H1 (cell line): Measurements from ENCODE around the gene MYCBPAP. TPM values are rescaled to one million over a fixed set of nuclear protein-coding genes. Genes with fewer than 3 reads are reported as not detected.

Experiments
- CTCF ChIA-PET: fragments of 300-600 bp; sonication (Branson Sonifier 250); formaldehyde crosslinking; loops from one replicate; lab custom pipeline; 2021; ENCODE audit not compliant: partially characterized antibody; lab: Charles Lee
- POLR2A ChIA-PET: fragments of 300-600 bp; sonication (Branson Sonifier 250); formaldehyde crosslinking; loops from one replicate; lab custom pipeline; 2021; ENCODE audit warnings: inconsistent platforms; ENCODE audit not compliant: partially characterized antibody; lab: Charles Lee
- DNase-seq, 2 experiments: peaks; one replicate each; pipeline versions ENCODE4 v3.0.0 to v3.0.0-alpha.2; 2010 to 2022; ENCODE audit warnings: low spot score in 2 of 2, low read depth in 1 of 2, mixed read lengths in 1 of 2
- FAIRE-seq: peaks from 2 replicates; lab custom pipeline; 2011; peaks lifted over from hg19 to GRCh38; lab: Jason Lieb, UNC
- H2AFZ ChIP-seq: 2 replicates; pipeline ENCODE4 v1.8.1; 2012; ENCODE audit warnings: low read length, inconsistent platforms
- H2AK5ac ChIP-seq: 2 replicates; pipeline ENCODE4 v1.6.1; 2013; ENCODE audit warnings: low read depth, low read length
- H2BK120ac ChIP-seq: replicated peaks from 2 replicates; pipeline ENCODE3; 2013; ENCODE audit warnings: low read depth, low read length, inconsistent platforms
- H2BK12ac ChIP-seq: 2 replicates; pipeline ENCODE4 v1.6.1; 2013; ENCODE audit warnings: low read depth, low read length
- H2BK15ac ChIP-seq: 2 replicates; pipeline ENCODE4 v1.6.1; 2013; ENCODE audit warnings: low read length
- H2BK20ac ChIP-seq: 2 replicates; pipeline ENCODE4 v1.6.1; 2013; ENCODE audit warnings: low read length
- H2BK5ac ChIP-seq: 2 replicates; pipeline ENCODE4 v1.6.1; 2013; ENCODE audit warnings: low read depth, low read length
- H3K14ac ChIP-seq: 2 replicates; pipeline ENCODE4 v1.6.1; 2013; ENCODE audit warnings: inconsistent platforms; ENCODE audit not compliant: insufficient read length
- H3K18ac ChIP-seq: 2 replicates; pipeline ENCODE4 v1.6.1; 2013; ENCODE audit warnings: low read length; ENCODE audit errors: extremely low read depth
- H3K23ac ChIP-seq: 2 replicates; pipeline ENCODE4 v1.6.1; 2013; ENCODE audit warnings: inconsistent platforms; ENCODE audit not compliant: insufficient read length
- H3K23me2 ChIP-seq: 2 replicates; pipeline ENCODE4 v1.6.1; 2013; ENCODE audit warnings: low read depth, low read length
- H3K27ac ChIP-seq: 2 replicates; pipeline ENCODE4 v1.6.1; 2011; ENCODE audit warnings: low read depth, low read length, inconsistent platforms
- H3K27me3 ChIP-seq, 4 experiments: replicated peaks in 1 of 4; 1 replicate in 1 of 4; 2 replicates in 3 of 4; pipeline versions ENCODE4 v1.6.1 to v1.8.1; 2011 to 2013; ENCODE audit warnings: low read length in 3 of 4, mild to moderate bottlenecking in 3 of 4, inconsistent platforms in 2 of 4, mixed read lengths in 2 of 4, moderate library complexity in 1 of 4; ENCODE audit not compliant: control insufficient read depth in 3 of 4, insufficient read depth in 3 of 4; ENCODE audit errors: extremely low read depth in 1 of 4
- H3K36me3 ChIP-seq, 4 experiments: 2 replicates each; pipeline versions ENCODE4 v1.6.1 to v1.8.1; 2011 to 2013; ENCODE audit warnings: mild to moderate bottlenecking in 4 of 4, low read length in 3 of 4, moderate library complexity in 2 of 4, control low read depth in 1 of 4, inconsistent platforms in 1 of 4; ENCODE audit not compliant: insufficient read depth in 4 of 4, control insufficient read depth in 2 of 4
- H3K4ac ChIP-seq: replicated peaks from 2 replicates; pipeline ENCODE3; 2013; ENCODE audit warnings: low read length, low read depth, mixed read lengths, inconsistent platforms; ENCODE audit not compliant: insufficient read length
- H3K4me1 ChIP-seq, 4 experiments: replicated peaks in 1 of 4; 1 replicate in 1 of 4; 2 replicates in 3 of 4; pipeline versions ENCODE4 v1.6.1 to v1.8.1; 2011 to 2013; ENCODE audit warnings: low read length in 3 of 4, inconsistent platforms in 2 of 4, mixed read lengths in 1 of 4; ENCODE audit not compliant: insufficient read depth in 4 of 4, control insufficient read depth in 3 of 4
- H3K4me2 ChIP-seq, 2 experiments: 2 replicates each; pipeline versions ENCODE4 v1.6.1 to v1.8.1; 2011 to 2013; ENCODE audit warnings: low read depth in 2 of 2, low read length in 2 of 2, control low read depth in 1 of 2, inconsistent platforms in 1 of 2, mild to moderate bottlenecking in 1 of 2; ENCODE audit not compliant: insufficient read depth in 1 of 2
- H3K4me3 ChIP-seq, 4 experiments: fragments of 200-600, 300-600 bp in 1 of 4; sonication (generic), shearing (Covaris generic), sonication (Bioruptor Twin) in 1 of 4; 2 replicates each; pipeline versions ENCODE4 v1.5.1 to v1.8.1; 2011 to 2016; ENCODE audit warnings: low read length in 4 of 4, low read depth in 3 of 4, control low read depth in 2 of 4, inconsistent platforms in 2 of 4, mild to moderate bottlenecking in 2 of 4, mixed read lengths in 1 of 4, moderate library complexity in 1 of 4; ENCODE audit not compliant: insufficient read depth in 2 of 4; ENCODE audit errors: extremely low read depth in 1 of 4
- H3K56ac ChIP-seq: replicated peaks from 2 replicates; pipeline ENCODE3; 2013; ENCODE audit warnings: low read depth, mild to moderate bottlenecking, mixed read lengths, low read length, inconsistent platforms; ENCODE audit not compliant: insufficient read length
- H3K79me1 ChIP-seq: 2 replicates; pipeline ENCODE4 v1.6.1; 2013; ENCODE audit warnings: low read depth, low read length, control low read depth
- H3K79me2 ChIP-seq, 2 experiments: 2 replicates each; pipeline versions ENCODE4 v1.6.1 to v1.8.1; 2012 to 2013; ENCODE audit warnings: low read length in 2 of 2, mild to moderate bottlenecking in 2 of 2, inconsistent platforms in 1 of 2; ENCODE audit not compliant: insufficient read depth in 2 of 2, control insufficient read depth in 1 of 2
- H3K9ac ChIP-seq, 4 experiments: replicated peaks in 1 of 4; 1 replicate in 1 of 4; 2 replicates in 3 of 4; pipeline versions ENCODE4 v1.6.1 to v1.8.1; 2011 to 2013; ENCODE audit warnings: low read depth in 3 of 4, low read length in 3 of 4, control low read depth in 2 of 4, mild to moderate bottlenecking in 2 of 4, moderate library complexity in 2 of 4, inconsistent platforms in 1 of 4; ENCODE audit errors: extremely low read depth in 1 of 4
- H3K9me3 ChIP-seq, 2 experiments: 2 replicates each; pipeline versions ENCODE4 v1.6.1 to v1.8.1; 2012 to 2013; ENCODE audit warnings: mild to moderate bottlenecking in 2 of 2, moderate library complexity in 2 of 2, control low read depth in 1 of 2, inconsistent platforms in 1 of 2, low read depth in 1 of 2, low read length in 1 of 2, mixed read lengths in 1 of 2; ENCODE audit not compliant: insufficient read depth in 2 of 2
- H4K20me1 ChIP-seq, 2 experiments: replicated peaks in 1 of 2; 2 replicates each; pipeline versions ENCODE3 to v1.8.1; 2011 to 2013; ENCODE audit warnings: inconsistent platforms in 2 of 2, low read length in 2 of 2, mild to moderate bottlenecking in 1 of 2; ENCODE audit not compliant: insufficient read depth in 2 of 2, control insufficient read depth in 1 of 2
- H4K5ac ChIP-seq: 2 replicates; pipeline ENCODE4 v1.6.1; 2013; ENCODE audit warnings: low read length, low read depth, mixed read lengths, inconsistent platforms; ENCODE audit not compliant: insufficient read length
- H4K8ac ChIP-seq: 2 replicates; pipeline ENCODE4 v1.8.0; 2013; ENCODE audit warnings: mild to moderate bottlenecking, moderate library complexity, low read length, inconsistent platforms; ENCODE audit not compliant: insufficient read depth; ENCODE audit errors: extremely low read depth
- H4K91ac ChIP-seq: replicated peaks from 2 replicates; pipeline ENCODE3; 2013; ENCODE audit warnings: low read length, mixed read lengths, inconsistent platforms; ENCODE audit not compliant: insufficient read length
- BACH1 ChIP-seq: IDR thresholded peaks from 2 replicates; pipeline ENCODE4 v1.6.1; 2012; ENCODE audit warnings: low read length, improper control_type of control experiment
- CEBPB ChIP-seq: IDR thresholded peaks from 2 replicates; pipeline ENCODE4 v1.6.1; 2012; ENCODE audit warnings: low read depth, low read length
- EP300 ChIP-seq, 2 experiments: IDR thresholded peaks; 1 replicate in 1 of 2; 2 replicates in 1 of 2; pipeline ENCODE4 v1.6.1; 2011 to 2012; ENCODE audit warnings: low read depth in 2 of 2, low read length in 2 of 2, mild to moderate bottlenecking in 2 of 2, borderline replicate concordance in 1 of 2, inconsistent platforms in 1 of 2, moderate library complexity in 1 of 2
- HDAC6 ChIP-seq: IDR thresholded peaks from one replicate; pipeline ENCODE4 v1.7.1; 2012; ENCODE audit warnings: low read depth, mild to moderate bottlenecking, inconsistent platforms, low read length, moderate library complexity
- JUND ChIP-seq: IDR thresholded peaks from 2 replicates; pipeline ENCODE4 v1.6.1; 2011; ENCODE audit warnings: mild to moderate bottlenecking, improper control_type of control experiment, low read length
- PHF8 ChIP-seq: fragments of 200-600 bp; sonication (generic); conservative IDR thresholded peaks from 2 replicates; pipeline ENCODE4 v1.7.1; 2012; ENCODE audit warnings: low read depth, mild to moderate bottlenecking, inconsistent platforms, low read length, moderate library complexity
- POU5F1 ChIP-seq: IDR thresholded peaks from 2 replicates; pipeline ENCODE4 v1.6.1; 2011; ENCODE audit warnings: low read depth, mild to moderate bottlenecking, low read length, moderate library complexity
- RXRA ChIP-seq: IDR thresholded peaks from 2 replicates; pipeline ENCODE4 v1.6.1; 2011; ENCODE audit warnings: low read depth, mild to moderate bottlenecking, low read length, moderate library complexity; ENCODE audit not compliant: insufficient read depth
- SIN3A ChIP-seq, 2 experiments: IDR thresholded peaks in 1 of 2; conservative IDR thresholded peaks in 1 of 2; 2 replicates each; pipeline ENCODE4 v1.6.1; 2011 to 2012; ENCODE audit warnings: low read length in 2 of 2, improper control_type of control experiment in 1 of 2, low read depth in 1 of 2, mild to moderate bottlenecking in 1 of 2
- SIX5 ChIP-seq: IDR thresholded peaks from 2 replicates; pipeline ENCODE4 v1.6.1; 2011; ENCODE audit warnings: mild to moderate bottlenecking, low read depth, low read length
- SP2 ChIP-seq: IDR thresholded peaks from 2 replicates; pipeline ENCODE4 v1.6.1; 2012; ENCODE audit warnings: mild to moderate bottlenecking, low read length, inconsistent platforms
- TCF12 ChIP-seq: IDR thresholded peaks from 2 replicates; pipeline ENCODE4 v1.6.1; 2011; ENCODE audit warnings: low read depth, mild to moderate bottlenecking, low read length
- WGBS, 2 experiments: shearing (Covaris generic) in 1 of 2; methylation state at CpG; one replicate each; pipeline versions ENCODE4 v1.1.6 to v1.1.7; 2013 to 2015; ENCODE audit warnings: low lambda C conversion rate in 2 of 2, mixed read lengths in 2 of 2, inconsistent platforms in 1 of 2, low coverage in 1 of 2, missing lambda C conversion rate in 1 of 2; ENCODE audit not compliant: insufficient replicate concordance in 2 of 2, insufficient coverage in 1 of 2, insufficient read length in 1 of 2; ENCODE audit errors: extremely low coverage in 1 of 2, missing lambda C conversion rate in 1 of 2; 5-methylcytosine and 5-hydroxymethylcytosine counted together
- polyA plus RNA-seq, 7 experiments: library from polyadenylated mRNA; depleted of rRNA in 3 of 7; stranded (reverse) in 5 of 7; unstranded in 2 of 7; fragments of >200 nt in 5 of 7; fragments of 200-250 nt in 2 of 7; gene quantifications; 1 replicate in 5 of 7; 2 replicates in 1 of 7; 4 replicates in 1 of 7; pipeline versions ENCODE4 v1.2.1 to v1.2.3, GENCODE V29; 2011 to 2013; ENCODE audit warnings: missing spikeins in 2 of 7, mixed read lengths in 2 of 7
- total RNA-seq: library from RNA; stranded (reverse); fragmentation: NEBNext Ultra II Directional; extraction: Animal tissue kit (Norgen Biotek cat#: 25700); gene quantifications from 2 replicates; pipeline ENCODE4 v1.2.1, GENCODE V29; 2021

The MYCBPAP gene
- total and polyA plus RNA-seq, 2 of the 8 experiments (the other 6 are each of a cell fraction or from before 2014, with no cell fraction given) = 0.89 to 3.3 TPM

- Histone ChIP-seq H3K27ac (no peak overlapping the region), H3K36me3 (no peaks in the 10 kb centered on the region), H3K4me1 (peaks cover 0 to 28% (median 17%) of the 10 kb centered on the region in 4 experiments; a peak in 6 of 7 replicates), H3K23me2 (peaks cover 17% of the 10 kb centered on the region; the same call in 1 of the 2 replicates), H3K79me2 (no peaks in the 10 kb centered on the region), H4K5ac (no peak overlapping the region), H3K56ac (no peak overlapping the region), H4K20me1 (peaks cover 4 to 7% of the 10 kb centered on the region in 2 experiments), H3K27me3 (peaks cover 25 to 65% (median 57%) of the 10 kb centered on the region in 4 experiments), H2BK15ac (no peak overlapping the region; the same call in 1 of the 2 replicates), H3K9me3 (no peaks in the 10 kb centered on the region), H3K4ac (peak overlapping the region; percentile 2), H3K4me3 (peak overlapping the region; percentile 35 to 63 (median 51)), H3K18ac (peak overlapping the region; percentile 83), H3K23ac (no peak overlapping the region), H2AFZ (0 out of 2 replicates have a peak overlapping the region, but pooled peaks have one; percentile 34), H3K4me2 (peak overlapping the region; percentile 75 to 91), H3K9ac (no peak overlapping the region; a peak in 1 of 7 replicates), H2BK20ac (no peak overlapping the region), H3K79me1 (no peaks in the 10 kb centered on the region), H2BK120ac (no peak overlapping the region), H2BK5ac (no peak overlapping the region; the same call in 1 of the 2 replicates), H3K14ac (no peak overlapping the region), H4K91ac (no peak overlapping the region), H2BK12ac (peak overlapping the region; percentile 44; the same call in 1 of the 2 replicates), H2AK5ac (no peak overlapping the region), H4K8ac (peak overlapping the region; percentile 89)
- FAIRE-seq = peak; percentile 63
- DNase-seq = peak; percentile 78 to 88
- ChIA-PET POLR2A (interaction anchor here (0.6 to 1.9 kb wide), 6 partner anchors 9 to 113 kb away, joined by 3 to 7 read pairs (median 5); partner anchors contain the start of gene SPATA20), CTCF (interaction anchor here (0.7 to 7.2 kb wide), 14 partner anchors 8 to 137 kb away, joined by 3 to 89 read pairs (median 4); no protein-coding TSS in a partner anchor)
- WGBS, 2 experiments = 2% methylated on average over 23 of the region's 27 CpGs; no CpG with 5 or more reads in 1 of the 2 experiments
- TF ChIP-seq POU5F1 = no peak
- TF ChIP-seq HDAC6 = no peak
- no peak for TF ChIP-seq CEBPB
- TF ChIP-seq SP2 = no peak
- 0 out of 4 replicates have a peak, but pooled peaks of 1 of the 2 experiments have one; percentile 29 for TF ChIP-seq SIN3A (conservative IDR thresholded peaks at IDR 0.05 in 1 of 2, IDR thresholded peaks at IDR 0.05 in 1 of 2; ENCODE audit: low read depth in 1 of 2, low read length in 2 of 2)
- no peak for TF ChIP-seq TCF12
- TF ChIP-seq BACH1 = 0 out of 2 replicates have a peak, but pooled peaks have one; percentile 35
- TF ChIP-seq JUND = no peak
- no peak for TF ChIP-seq PHF8
- no peak for TF ChIP-seq SIX5
- no peak for TF ChIP-seq RXRA
- no peak for TF ChIP-seq EP300 (IDR thresholded peaks at IDR 0.05; ENCODE audit: borderline replicate concordance in 1 of 2, low read depth in 2 of 2, low read length in 2 of 2)
These were observed 51.5 kb downstream of the MYCBPAP start for GRCh38 chr17:50559674-50560184.
